CD4-positive, alpha-beta T cell treated with Interleukin-12 subunit alpha and Interleukin-12 subunit beta, for 1 hour (primary cell): ENCODE results near the gene GSTP1.
"Not testable (repeated sequence)": the region's sequence is repeated elsewhere in the genome, so short reads cannot be mapped to it uniquely, and the experiment has no call there.

Source experiments
- DNase-seq: peaks from one replicate; pipeline ENCODE4 v3.0.0-alpha.2; 2020

GSTP1 gene

DNA sequence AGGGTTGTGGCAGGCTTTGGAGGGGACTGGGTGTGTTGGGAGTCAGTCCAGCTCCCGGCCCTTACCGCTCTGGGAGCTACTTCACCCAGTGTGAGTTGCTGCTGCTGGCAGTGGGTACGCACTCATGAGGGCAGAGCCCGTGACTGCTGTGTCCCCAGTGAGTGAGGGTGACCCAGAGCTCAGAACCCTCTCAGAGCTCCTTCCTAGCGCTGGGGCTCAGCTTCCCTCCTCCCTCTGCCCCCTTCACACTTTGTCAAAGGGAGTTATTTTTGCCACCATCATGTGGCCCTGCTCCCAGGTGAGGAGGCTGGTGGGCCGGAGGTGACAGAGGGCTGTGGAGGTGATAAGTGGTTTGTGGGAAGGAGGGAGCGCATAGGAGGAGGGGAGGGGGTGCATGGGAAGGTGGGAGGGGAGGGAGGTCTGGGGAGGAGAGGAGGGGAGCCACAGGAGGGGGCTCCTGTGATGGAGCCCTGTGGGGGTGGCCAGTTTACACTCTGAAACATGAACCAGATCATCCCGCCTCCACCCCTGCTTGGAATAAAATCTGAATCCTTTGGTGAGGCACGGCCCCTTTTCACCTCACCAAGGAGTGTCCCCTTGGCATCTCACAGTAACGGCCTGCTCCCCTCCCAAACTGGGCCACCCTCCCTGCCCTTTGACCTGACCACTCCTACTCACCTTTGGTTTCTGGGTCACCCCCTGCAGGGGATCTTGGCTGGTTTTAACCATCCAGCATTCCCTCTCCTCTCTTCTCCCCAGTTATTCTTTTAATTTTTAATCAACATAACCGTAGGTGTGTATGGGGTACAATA, 33.0 kb downstream of the GSTP1 start:
- no peak for DNase-seq

DNA sequence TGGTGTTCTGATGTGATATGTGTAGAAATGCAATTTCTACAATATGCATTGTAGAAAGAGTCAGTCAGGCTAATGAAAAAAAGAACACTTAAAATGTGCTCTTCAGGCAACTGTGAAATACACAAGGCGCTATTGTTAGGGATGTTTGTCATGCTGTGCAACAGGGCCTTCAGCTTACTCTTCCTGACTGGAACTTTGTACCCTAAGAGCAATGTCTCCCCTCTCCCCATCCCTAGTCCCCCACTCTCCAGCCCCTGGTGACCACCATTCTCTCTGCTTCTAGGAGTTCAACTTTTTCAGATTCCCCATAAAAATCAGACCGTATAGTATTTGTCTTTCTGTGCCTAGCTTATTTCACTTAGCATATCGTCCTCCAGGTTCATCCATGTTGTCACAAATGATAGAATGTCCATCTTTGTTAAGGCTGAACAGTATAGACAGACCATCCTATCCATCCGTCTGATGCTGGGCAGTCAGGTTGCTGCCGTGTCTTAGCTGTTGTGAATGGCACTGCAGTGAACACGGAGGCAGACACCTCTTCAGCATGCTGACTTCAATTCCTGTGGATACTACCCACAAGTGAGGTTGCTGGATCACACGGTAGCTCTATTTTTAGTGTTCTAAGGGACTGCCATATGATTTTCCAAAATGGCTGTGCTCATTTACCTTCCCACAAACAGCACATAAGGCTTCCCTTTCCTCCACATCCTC, 33.8 kb downstream of the GSTP1 start:
- DNase-seq = no peak

DNA sequence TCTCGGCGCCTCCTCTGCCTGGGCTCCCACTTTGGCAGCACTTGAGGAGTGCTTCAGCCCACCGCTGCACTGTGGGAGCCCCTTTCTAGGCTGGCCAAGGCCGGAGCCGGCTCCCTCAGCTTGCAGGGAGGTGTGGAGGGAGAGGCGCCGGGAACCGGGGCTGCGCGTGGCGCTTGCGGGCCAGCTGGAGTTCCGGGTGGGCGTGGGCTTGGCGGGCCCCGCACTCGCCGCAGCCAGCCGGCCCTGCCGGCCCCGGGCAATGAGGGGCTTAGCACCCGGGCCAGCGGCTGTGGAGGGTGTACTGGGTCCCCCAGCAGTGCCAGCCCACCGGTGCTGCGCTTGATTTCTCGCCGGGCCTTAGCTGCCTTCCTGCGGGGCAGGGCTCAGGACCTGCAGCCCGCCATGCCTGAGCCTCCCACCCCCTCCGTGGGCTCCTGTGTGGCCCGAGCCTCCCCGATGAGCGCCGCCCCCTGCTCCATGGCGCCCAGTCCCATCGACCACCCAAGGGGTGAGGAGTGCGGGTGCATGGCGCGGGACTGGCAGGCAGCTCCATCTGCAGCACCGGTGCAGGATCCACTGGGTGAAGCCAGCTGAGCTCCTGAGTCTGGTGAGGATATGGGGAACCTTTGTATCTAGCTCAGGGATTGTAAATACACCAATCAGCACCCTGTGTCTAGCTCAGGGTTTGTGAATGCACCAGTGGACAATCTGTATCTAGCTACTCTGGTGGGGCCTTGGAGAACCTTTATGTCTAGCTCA, 35.5 kb downstream of the GSTP1 start:
- not testable (repeated sequence) for DNase-seq

DNA sequence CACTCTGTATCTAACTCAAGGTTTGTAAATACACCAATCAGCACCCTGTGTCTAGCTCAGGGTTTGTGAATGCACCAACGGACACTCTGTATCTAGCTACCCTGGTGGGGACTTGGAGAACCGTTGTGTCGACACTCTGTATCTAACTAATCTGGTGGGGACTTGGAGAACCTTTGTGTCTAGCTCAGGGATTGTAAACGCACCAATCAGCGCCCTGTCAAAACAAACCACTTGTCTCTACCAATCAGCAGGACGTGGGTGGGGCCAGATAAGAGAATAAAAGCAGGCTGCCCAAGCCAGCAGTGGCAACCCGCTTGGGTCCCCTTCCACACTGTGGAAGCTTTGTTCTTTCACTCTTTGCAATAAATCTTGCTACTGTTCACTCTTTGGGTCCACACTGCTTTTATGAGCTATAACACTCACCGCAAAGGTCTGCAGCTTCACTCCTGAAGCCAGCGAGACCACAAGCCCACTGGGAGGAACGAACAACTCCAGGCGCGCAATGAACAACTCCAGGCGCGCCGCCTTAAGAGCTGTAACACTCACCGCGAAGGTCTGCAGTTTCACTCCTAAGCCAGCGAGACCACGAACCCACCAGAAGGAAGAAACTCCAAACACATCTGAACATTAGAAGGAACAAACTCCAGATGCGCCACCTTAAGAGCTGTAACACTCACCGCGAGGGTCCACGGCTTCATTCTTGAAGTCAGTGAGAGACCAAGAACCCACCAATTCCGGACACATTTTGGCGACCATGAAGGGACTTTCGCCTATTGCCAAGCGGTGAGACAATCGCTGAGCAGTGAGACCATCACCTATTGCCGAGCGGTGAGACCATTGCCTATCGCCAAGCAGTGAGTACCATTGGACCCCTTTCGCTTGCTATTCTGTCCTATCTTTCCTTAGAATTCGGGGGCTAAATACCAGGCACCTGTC, 36.3 kb downstream of the GSTP1 start:
- DNase-seq = not testable (repeated sequence)

DNA sequence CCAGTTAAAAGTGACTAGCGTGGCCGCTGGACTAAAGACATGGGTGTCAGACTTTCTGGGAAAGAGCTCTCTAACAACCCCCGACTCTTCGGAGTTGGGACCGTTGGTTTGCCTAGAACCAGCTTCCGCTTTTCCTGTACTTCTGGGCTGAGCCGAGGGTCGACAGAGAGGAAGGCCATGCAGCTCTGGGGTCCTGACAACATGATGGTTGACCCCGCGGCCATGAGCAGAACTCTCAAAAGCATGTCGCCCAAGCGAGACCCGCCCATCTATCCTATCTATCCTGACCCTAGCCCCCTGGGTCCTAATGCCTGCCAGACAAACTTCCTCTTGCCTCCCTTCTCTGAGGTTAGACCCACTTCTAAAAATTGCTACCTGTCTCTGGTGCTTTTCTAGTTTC, 37.0 kb downstream of the GSTP1 start:
- DNase-seq = not testable (repeated sequence)

DNA sequence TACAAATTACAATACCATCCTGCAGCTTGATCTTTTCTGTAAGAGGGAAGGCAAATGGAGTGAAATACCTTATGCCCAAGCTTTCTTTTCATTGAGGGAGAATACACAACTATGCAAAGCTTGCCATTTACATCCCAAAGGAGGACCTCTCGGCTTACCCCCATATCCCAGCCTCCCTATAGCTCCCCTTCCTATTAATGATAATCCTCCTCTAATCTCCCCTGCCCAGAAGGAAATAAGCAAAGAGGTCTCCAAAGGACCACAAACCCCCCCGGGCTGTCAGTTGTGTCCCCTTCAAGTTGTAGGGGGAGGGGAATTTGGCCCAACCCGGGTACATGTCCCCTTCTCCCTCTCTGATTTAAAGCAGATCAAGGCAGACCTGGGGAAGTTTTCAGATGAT, 38.3 kb downstream of the GSTP1 start:
- not testable (repeated sequence) for DNase-seq

DNA sequence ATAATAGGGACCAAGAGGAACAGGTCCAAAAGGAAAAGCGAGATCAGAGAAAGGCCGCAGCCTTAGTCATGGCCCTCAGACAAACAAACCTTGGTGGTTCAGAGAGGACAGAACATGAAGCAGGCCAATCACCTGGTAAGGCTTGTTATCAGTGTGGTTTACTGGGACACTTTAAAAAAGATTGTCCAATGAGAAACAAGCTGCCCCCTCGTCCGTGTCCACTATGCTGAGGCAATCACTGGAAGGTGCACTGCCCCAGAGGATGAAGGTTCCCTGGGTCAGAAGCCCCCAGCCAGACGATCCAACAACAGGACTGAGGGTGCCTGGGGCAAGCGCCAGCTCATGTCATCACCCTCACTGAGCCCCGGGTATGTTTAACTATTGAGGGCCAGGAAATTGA, 39.3 kb downstream of the GSTP1 start:
- not testable (repeated sequence) for DNase-seq

DNA sequence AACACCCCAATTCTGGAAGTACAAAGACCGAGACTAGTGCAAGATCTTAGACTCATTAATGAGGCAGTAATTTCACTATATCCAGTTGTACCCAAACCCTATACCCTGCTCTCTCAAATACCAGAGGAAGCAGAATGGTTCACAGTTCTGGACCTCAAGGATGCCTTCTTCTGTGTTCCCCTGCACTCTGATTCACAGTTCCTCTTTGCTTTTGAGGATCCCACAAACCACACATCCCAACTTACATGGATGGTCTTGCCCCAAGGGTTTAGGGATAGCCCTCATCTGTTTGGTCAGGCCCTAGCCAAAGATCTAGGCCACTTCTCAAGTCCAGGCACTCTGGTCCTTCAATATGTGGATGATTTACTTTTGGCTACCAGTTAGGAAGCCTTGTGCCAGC, 40.2 kb downstream of the GSTP1 start:
- DNase-seq = not testable (repeated sequence)

DNA sequence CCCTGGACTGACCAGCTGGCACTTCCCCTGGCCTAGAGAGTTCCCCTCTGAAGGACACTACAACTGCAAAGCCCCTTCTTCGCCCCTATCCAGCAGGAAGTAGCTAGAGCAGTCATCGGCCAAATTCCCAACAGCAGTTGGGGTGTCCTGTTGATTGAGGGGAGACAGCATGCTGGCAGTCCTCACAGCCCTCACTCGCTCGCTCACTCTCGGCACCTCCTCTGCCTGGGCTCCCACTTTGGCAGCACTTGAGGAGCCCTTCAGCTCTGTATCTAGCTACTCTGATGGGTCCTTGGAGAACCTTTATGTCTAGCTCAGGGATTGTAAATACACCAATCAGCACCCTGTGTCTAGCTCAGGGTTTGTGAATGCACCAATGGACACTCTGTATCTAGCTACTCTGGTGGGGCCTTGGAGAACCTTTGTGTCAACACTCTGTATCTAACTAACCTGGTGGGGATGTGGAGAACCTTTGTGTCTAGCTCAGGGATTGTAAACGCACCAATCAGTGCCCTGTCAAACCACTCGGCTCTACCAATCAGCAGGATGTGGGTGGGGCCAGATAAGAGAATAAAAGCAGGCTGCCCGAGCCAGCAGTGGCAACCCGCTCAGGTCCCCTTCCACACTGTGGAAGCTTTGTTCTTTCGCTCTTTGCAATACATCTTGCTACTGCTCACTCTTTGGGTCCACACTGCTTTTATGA, 42.7 kb downstream of the GSTP1 start:
- not testable (repeated sequence) for DNase-seq

DNA sequence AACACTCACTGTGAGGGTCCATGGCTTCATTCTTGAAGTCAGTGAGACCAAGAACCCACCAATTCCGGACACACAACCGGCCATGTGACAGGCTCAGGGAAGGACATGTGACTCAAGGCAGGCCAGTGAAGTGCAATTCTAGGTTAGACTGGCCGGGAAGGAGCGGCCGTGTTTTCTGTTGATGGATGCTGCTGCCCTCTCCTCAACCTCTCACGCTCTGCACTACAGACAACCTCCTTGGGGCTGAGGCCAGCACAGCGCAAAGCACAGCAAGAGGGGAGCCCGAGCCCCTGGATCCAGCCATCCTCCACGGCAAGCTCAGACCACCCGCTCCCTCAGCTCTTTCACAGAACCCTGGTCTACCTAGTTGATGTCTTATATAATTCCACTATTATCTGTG, 43.4 kb downstream of the GSTP1 start:
- no peak for DNase-seq

DNA sequence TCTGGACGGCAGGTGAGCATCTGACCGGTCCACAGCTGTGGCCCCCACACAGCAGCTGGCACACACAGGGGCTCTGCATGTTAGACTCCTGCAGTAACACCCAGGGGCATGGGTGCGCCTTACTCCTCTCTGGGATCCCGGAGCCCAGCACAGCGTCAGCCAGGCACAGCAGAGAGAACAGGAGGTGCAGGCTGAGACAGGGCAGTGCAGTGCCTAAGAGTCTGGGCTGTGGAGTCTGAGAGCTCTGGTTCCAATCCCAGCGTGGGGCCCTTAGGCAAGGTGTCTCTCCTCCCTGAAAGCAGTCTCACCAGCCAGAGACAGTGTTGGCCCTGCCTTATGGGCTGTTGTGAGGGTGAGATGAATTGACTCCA, 43.8 kb downstream of the GSTP1 start:
- DNase-seq = no peak

DNA sequence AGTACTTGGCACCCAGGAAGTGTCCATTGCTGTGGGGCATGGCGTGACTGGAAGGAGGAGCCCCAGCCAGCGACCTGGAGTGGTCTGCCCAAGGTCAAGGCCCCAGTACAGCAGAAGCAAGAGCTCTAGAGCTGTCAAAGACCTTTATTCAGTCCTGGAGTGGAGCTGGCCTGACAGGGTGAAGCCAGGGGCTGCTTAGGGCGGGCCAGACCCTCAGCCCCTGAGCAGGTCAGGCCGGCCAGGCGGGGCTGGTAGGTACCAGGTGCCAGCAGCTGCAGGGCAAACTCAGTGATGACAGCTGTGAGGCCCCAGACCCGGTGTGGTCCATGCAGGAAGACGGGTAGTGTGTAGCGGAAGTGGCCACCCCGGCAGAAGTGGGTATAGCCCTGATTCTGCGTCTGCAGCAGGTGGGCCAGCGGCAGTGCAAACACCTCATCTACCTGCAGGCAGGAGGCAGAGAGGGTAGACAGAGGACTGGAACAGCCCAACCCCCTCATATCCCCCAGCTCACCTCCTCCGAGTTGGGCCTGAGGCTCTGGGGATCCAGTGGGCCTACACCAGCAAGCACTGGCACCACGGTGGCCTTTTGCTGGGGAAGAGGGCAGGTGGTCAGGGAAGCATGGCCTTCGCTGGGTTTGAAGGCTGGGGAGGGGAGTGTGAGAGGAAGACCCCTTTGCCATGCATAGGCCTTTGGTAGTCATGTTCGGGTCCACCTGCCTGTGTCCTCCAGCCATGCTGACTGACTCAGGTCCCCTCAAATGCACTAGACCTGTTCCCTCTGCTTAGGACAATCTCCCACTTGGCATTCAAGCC, 44.4 kb downstream of the GSTP1 start:
- no peak for DNase-seq

DNA sequence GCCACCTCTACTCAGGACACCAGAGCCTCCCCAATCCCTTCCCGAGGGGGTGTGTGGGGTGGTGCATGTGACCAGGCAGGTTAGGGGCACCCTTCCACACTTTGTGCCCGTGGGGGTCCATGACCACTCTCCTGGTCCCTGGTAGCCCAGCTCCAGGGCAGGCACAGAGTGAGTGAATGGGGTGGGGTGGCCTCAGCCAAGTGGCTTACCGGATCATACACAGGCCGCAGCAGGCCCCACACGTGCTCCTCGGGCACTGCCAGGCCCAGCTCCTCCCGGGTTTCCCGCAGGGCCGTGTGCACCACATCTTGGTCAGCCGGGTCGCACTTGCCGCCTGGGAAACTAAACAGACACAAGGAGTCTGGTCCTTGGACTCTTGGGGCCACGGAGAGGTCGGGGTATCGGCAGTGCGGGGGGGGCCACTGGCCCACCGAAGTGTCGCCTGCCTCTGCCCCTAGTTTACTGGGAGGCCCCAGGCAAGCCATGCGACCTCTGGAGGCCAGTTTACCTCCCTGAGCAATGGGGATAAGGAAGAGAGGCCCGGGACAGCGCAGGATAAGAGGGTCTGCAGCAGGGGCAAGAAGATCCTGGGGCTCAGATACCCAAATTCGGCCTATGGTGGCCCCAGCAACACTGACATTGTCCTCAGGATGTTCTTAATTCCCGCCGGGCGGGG, 45.2 kb downstream of the GSTP1 start:
- no peak for DNase-seq

DNA sequence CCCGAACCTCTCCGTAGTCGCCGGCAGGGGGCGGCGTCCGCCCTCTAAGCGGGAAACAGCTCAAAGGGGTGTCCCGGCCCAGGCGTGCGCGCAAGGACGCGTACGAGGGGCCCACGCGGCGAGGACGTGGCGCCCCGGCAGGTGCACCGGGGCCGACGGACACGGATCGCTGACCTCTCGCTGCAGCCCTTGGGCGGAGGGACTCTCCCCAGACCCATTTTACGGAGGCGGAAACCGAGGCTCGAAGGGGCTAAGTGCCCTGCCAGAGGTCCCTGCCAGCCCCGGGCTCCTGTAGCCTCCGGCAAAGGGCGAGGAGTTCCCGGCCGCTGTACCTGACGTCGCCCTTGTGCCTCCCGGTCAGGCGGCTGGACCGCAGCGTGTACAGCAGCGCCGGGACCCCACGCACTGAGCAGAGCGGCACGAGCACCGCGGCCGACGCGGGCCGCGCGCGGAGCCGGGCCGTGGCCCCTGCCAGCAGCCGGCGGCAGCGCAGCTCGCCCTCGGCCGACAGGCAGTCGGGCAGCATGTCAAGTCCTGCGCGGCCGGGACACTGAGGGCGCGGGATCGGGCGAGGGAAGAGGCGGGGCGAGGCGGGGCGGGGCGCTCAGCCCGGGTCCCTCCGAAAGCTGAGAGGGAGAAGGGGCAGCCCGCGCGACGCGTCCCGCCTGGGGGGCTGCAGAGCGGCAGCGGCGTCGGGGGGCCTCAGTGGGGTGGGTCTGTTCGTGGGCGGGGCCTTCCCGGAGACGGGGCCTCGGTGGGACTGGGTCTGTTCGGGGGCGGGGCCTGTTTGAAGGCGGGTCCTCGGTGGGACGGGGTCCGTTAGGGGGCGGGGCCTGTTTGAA, 46.0 kb downstream of the GSTP1 start, which contains the start of gene NUDT8:
NUDT8 (minus strand) TSS at position 552 of the 842 bp plus-strand sequence; CDS start at position 526, 26 bp downstream.
- DNase-seq = peak; percentile 88

DNA sequence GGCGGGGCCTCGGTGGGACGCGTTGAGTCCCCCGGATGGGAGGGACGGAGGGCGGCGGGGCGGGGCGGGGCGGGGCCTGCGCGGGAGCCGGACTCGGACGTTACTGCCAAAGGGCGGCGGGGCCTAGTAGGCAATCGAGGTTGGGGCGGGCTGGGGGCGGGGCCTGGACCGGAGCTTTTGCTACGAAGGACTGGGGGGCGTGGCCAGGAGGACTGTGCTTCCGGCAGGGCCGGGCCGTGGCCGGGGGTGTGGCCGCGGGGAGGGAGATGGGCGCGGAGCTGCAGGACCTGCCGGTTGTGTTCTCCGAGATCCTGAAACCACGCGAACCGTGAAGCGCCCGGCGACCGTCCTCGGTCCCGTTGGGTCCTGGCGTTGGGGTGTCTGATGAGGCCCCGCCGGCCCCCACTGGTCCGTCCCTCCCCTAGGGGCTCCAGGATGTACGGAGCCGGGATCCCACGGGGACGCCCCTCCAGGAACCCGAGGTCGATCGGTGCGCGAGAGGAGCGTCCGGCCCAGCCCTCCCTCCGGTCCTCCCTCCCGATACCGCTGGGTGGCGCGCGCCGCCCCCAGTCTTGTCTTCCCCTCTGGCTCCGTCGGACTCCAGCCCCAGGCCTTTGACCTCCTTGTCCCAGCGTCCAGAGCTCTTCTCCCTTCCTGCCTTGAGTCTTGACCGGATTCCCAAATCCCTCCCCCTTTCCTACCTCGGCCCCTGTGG, 46.8 kb downstream of the GSTP1 start:
- peak; percentile 96 for DNase-seq

DNA sequence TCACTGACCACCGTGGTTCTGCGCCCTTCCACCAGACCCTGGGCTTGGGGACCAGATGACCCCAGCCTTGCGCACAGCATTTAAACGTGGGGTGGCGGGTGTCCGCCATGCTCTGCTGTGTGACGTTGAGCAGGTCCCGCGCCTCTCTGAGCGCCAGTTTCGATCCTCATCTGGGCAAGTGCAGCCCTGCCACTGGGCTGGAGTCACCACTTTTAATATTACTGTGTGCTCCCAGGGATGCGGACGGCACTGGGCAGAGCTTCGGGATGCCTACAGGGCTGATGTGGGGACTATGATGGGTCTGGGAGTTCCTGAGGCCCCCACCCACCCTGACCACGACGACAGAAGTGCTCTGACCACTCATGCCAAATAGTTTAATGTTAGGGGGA, 47.3 kb downstream of the GSTP1 start:
- no peak for DNase-seq

DNA sequence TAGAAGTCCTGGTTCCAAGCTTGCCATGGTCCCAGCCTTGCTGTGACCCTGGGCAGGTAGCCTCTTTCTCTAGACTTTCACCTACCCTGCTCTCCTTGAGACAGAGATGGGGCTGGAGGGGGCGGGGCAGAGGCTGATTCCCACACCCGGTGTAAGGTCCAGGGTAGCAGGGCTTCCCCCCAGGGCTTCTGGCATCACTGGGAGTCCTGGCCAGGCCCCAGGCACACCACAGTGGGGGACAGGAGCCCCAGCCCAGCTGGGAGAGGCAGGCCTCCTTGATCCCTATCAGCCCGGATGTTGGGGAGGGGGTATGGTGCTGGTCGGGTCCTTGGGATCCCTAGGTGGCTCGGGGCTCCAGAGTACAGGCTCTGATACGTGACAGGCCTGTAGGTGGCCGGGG, 47.8 kb downstream of the GSTP1 start:
- DNase-seq = no peak

DNA sequence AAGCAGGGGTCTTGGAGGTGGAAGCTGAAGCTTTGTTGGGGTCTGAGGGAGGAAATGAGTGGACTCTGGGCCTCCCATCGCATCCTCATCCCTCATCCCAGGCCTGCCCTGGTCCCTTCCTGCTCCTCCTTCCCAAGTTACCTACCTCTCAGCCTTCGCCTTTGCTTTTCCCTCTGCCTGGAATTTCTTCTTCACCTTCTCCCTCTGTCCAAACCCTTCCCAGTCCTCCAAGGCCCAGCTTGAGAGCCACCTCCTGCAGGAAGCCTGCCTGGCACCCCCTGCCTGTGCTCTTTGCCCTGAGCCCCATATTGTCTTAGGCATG, 48.2 kb downstream of the GSTP1 start:
- DNase-seq = no peak
